ENCODE results near the gene MYO10.

MYO10 gene

DNA sequence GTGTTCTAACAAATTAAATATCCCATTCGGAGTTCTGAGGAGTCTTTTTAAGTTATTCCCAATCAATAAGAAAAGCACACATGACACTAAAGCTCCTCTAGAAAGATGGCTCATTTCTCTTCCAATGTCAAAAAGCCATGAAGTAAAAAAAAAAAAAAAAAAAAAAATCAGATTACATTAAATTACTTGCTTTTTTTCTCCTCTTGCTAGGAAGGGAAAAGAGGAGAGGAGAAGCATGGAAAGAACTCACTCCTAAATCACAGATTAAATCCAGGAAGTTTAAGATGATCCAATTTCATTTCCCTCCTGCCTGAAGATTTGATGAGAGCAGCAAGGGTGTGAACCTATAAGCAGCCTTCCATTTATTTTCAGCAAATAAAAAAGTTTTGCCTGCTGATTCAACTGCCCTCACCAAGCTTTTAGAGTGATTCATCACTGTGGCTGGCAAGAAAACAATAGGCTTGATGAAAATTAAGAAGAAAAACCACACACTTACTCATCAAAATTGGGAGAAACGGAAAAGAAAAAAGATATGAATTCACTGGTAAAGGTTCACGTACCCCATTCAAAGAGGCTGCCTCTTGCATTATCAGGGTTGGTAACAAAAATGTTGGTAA lies 19.7 kb downstream of the MYO10 start:
- no peak for DNase-seq

DNA sequence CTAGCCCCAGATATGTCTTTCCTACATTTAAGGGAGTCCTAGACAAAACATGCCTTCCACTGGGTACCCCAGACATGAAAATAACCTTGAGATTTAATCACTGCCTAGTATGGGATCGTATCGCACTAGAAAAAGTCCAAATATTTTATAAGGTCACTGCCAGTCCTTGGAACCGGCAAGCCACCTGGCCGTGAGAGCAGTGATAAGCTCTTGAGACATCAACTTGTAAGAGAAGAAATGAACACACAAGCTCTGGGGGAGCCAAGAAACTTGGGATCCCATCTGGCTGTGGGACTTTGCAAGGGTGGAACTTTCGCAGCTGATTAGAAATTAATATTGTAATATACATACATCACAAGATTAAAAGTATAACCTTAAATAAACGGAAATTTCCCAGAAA lies 21.5 kb downstream of the MYO10 start:
- no peak for DNase-seq

DNA sequence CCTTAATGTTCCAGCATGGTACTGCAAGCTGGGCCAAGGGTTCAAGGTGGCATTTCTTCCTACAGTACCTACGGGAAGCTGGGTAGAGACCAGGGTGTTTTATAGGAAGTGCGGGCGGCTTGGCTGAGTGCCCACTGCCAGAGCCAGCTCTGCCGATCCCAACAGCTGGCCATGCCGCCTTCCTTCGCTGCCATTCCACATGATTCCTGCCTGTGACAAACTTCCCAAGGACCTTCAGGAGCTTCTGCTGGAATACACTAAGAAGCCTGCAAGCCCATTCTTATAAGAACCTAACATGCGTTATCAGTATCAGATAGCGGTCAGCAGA lies 22.0 kb downstream of the MYO10 start:
- no peak for DNase-seq

- DNase-seq = no peak
Measured at GRCh38 chr5:16913187-16914107, 22.6 kb downstream of the MYO10 start.

DNA sequence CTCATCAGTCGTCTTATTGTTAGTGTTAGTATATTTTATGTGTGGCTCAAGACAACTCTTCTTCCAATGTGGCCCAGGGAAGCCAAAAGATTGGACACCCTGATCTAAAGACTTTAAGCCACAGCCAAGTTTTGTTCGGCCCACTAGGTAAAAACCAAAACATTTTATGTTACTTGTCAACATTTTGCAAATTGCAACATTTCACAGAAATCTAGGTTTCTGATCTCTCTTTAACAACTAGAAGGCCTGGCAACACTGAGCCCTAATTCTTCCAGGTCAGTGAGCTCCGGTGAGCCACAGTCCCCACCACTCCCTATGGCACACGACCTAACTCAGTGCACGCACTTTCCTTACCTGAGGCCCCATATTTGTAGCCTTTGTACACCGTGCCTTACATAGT lies 24.0 kb downstream of the MYO10 start:
- DNase-seq = no peak

DNA sequence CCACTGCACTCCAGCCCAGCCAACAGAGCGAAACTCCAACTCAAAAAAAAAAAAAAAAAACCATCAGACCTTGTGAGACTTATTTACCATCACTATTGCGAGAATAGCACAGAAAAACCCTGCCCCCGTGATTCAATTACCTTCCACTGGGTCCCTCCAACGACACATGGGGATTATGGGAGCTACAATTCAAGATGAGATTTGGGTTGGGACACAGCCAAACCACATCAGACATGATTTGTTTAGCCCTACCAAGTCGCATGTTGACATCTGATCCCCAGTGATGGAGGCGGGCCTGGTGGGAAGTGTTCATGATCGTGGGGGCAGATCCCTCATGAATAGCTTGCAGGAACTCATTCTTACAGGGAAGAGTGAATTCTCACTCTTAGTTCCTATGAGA lies 26.6 kb downstream of the MYO10 start:
- DNase-seq = no peak

DNA sequence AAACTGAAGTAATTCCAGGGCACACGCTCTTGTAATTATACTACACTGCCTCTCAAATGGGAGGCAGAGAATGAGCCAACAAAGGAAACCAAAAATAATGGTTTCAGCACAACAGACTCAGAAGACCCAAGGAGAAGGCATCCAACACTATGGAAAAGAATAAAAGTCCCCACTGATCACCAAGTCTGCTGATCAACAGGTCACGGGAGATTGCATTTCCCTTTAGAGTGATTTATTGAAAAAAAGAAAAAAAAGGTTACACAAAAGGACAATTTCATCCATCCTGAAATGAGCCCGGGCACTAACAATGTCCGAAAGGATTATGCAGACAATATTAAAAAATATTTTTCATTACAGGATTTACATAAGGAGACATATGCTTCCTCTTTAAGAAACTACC lies 28.8 kb downstream of the MYO10 start:
- DNase-seq = no peak

DNA sequence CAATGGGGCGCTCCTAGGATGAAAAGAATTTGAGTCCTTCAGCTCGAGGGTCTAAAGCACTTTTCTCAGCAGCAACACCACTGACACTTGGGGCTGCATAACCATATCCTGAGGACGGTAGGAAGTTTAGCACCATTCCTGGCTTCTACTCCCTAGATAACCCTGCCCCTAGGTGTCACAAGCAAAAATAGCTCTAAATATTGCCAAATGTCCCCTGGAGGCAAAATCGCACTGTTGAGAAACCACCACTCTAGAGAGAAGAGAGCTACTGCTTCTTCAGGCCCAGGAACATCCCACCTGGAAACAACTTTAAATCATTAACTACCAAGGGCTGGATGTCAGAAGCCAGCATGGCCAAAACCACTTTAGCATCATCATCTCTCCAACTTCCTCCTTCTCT lies 29.8 kb downstream of the MYO10 start:
- no peak for DNase-seq

DNA sequence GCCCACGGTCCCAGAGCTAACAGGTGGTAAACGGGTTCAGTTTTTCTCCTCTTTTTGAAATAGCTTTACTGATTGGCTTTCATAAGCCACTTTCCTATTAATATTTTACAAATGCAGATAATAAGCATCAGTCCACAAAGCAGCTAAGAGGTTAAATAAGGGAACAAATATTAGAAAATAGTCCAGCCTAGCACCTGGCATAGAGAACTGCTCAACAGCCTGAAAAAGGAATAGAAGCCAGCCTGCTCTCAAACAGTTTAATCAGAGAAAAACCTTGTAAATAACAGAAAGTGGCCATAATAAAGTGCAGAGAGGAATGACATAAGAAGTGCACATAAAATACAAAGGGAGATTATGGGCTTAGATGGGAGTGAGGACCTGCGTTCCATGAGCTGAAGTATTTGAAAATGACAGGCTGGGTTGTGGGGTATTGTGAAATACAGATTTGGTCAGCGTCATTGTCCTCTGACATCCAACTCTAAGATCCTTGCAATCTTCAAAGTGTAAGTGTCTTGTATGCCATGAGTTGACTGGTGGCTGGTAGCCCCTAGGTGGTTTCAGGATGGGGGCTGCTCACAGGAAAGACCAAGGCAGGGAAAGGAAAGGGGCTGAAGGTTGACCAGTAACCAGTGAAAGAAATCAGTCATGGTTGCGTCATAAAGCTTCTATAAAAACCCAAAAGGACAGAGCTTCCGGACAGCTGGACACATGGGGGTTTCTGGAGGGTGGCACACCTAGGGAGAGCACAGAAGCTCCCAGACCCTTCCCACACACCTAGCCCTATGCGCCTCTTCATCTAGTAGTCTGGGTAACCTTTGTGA lies 32.4 kb downstream of the MYO10 start:
- DNase-seq = no peak

DNA sequence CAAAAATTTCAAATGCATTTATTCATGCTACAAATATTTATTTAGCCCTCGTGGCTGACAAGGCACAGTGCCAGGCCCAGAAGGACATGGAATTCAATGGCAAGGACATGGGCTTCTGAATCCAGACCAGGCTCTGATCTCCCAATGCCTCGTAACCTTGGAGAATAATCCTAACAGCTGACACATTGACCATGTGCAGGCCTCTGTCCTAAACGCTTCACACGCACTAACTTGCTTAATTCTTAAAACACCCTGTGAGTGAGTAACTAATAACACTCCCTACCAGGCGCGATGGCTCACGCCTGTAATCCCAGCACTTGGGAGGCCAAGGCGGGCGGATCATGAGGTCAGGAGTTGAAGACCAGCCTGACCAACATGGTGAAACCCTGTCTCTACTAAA lies 33.2 kb downstream of the MYO10 start:
- DNase-seq = no peak

- DNase-seq = no peak
Measured at GRCh38 chr5:16901021-16901644, 35.0 kb downstream of the MYO10 start.

- DNase-seq = no peak
Measured at GRCh38 chr5:16899171-16899570, 36.9 kb downstream of the MYO10 start.

GRCh38 chr5:16897800-16898199 lies 38.3 kb downstream of the MYO10 start:
- DNase-seq = no peak

DNA sequence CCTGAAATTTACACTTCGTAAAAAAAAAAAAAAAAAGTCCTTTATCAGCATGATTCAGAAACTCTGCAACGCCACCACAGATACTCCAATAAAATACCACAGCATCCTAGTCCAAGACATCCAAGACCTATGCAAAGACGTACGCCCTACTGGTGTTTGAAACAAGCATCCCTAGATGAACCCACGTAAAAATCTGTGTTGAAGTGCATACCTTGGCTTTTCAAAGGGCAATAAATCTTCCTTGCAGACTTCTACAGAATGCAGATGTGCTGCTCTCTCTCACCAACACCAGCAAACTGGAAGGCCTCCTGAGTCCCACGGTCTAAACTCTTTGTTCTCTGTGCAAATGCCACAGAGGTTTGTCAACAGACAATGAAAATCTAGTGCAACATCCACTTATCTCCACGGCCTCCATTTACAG lies 38.8 kb downstream of the MYO10 start:
- DNase-seq = no peak

GRCh38 chr5:16896767-16897166 lies 39.3 kb downstream of the MYO10 start:
- no peak for DNase-seq

- no peak for DNase-seq
Measured at GRCh38 chr5:16894236-16895057, 41.6 kb downstream of the MYO10 start.

- no peak for DNase-seq
Measured at GRCh38 chr5:16891033-16891432, 45.1 kb downstream of the MYO10 start.

DNA sequence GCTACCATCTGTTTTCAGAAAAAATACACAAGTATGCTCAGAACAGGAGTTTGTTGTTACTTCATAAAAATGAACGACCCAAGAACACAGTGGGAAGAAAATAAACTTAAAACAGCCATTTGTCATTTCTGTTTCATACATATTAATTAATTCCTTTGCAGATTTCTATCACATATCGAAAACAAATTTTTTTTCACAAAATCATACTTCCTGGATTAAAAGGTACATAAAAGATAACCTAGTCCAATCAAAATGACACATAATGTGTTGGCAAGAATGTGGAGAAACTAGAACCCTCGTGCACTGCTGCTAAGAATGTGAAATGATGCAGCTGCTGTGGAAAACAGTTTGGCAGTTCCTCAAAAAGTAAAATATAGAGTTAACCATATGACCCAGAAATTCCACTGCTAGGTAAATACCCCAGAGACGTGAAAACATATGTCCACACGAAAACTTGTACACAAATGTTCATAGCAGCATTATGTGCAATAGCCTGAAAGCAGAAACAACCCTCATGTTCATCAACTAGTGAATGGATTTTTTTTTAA lies 46.0 kb downstream of the MYO10 start:
- DNase-seq = no peak

DNA sequence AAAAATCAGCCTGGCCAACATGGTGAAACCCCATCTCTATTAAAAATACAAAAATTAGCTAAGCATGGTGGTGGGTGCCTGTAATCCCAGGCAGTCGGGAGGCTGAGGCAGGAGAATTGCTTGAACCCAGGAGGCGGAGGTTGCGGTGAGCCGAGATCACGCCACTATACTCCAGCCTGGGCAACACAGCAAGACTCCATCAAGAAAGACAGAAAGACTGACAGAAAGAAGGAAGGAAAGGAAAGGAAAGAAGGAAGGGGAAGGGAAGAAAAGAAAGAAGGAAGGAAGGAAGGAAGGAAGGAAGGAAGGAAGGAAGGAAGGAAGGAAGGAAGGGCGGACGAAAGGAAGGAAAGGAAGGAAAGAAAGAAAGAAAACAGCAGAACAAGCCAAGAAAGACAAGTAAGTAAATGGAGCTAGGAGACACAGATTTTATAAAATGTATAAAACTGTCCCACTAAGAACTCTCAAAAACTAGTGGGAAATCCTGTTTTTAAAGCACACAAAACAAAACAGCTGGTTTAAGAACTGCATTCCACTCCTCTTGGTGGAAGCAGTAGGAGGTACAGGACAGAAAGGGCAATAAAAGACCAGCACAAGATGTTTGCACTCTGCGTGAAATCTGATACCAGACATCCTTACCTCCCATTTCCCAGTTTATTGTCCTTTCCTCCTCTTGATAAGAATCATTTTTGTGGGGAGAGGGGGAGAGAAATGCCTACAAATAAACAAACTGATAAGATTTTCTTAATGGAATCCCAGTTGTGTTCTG lies 46.7 kb downstream of the MYO10 start:
- no peak for DNase-seq

GRCh38 chr5:16888694-16889124 lies 47.4 kb downstream of the MYO10 start:
- DNase-seq = no peak

DNA sequence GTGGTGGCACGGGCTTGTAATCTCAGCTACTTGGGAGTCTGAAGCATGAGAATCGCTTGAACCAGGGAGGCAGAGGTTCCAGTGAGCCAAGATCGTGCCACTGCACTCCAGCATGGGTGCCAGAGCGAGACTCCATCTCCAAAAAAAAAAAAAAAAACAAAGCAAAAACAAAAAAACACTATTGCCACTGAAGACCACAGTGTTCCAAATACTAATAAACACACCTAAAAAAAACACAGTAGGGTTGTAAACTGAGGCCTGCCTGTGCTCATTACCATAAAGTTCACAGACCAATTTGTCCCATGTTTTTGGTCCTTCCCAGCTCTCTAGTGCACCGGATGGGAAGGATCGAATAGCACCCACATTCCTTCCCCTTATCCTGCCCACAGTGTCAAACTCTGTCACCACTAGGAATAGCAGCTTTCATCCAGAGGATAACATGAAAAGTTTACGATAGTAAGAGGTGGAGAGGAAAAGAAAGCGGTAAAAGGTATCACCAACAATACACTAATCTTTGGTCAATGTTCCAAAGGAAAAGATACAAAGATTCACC lies 49.2 kb downstream of the MYO10 start:
- no peak for DNase-seq
